Stimulated activated effector memory CD8-positive, alpha-beta T cell treated with anti-CD3 and anti-CD28 coated beads, Interleukin-12 subunit alpha, Interleukin-12 subunit beta, amount 100 ng/mL, for 72 hours (primary cell): Measurements from ENCODE around the gene NT5DC1.

Experiments
- ATAC-seq: fragments of 150-1000 bp; cut with Tn5 transposase; 2 replicates; pipeline ENCODE4 v1.10.0; 2021
- DNase-seq, 2 donors: peaks; one replicate each; pipeline ENCODE4 v3.0.0; 2021 to 2022; ENCODE audit warnings: low spot score in 2 of 2
- H3K27ac Mint-ChIP-seq: one replicate; pipeline ENCODE4 v1.8.0; 2022; ENCODE audit warnings: mild to moderate bottlenecking, mixed read lengths
- H3K36me3 Mint-ChIP-seq: one replicate; pipeline ENCODE4 v1.8.0; 2022; ENCODE audit warnings: mild to moderate bottlenecking, mixed read lengths
- H3K4me1 Mint-ChIP-seq: one replicate; pipeline ENCODE4 v1.8.0; 2022; ENCODE audit warnings: mixed read lengths
- H3K4me3 Mint-ChIP-seq: one replicate; pipeline ENCODE4 v1.8.0; 2022; ENCODE audit warnings: mild to moderate bottlenecking, mixed read lengths
- H3K9me3 Mint-ChIP-seq: one replicate; pipeline ENCODE4 v1.8.0; 2022; ENCODE audit warnings: mixed read lengths

NT5DC1 gene

DNA sequence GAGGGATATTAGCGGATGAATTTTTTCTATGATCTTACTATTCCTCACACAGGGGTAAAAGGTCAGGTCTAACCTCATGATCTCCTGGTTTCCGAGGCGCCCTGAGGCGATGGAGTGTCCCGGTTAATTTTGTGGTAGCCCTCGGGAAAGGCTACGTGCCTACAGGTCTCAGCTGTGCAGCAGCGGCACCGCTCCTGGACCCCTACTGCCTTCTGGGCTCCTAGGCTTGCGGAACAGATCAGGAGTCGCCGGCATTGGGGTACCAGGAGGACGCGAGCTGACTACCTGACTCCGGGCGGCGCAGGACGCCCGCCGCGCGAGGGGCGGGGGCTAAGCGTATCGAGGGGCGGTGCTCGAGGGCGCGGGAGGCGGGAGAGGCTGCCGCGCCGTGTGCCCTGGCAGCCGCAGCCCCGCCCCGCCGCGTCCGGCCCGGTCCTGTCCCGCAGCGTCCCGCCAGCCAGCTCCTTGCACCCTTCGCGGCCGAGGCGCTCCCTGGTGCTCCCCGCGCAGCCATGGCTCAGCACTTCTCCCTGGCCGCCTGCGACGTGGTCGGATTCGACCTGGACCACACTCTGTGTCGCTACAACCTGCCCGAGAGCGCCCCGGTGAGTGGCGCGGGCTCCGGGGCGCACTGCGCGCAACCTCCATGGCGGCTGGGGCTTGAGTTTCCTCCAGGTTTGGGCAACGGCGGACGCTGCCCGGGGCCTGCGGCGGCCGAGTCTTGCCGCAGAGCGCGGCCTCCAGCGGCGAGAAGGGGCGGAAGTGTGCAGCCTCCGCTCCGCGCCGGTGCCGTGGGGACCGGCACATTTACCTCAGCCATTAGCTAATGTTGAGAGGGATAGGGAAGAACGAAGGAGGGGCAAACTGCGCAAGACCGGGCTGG, at the start of gene NT5DC1:
TSS of gene NT5DC1 (plus strand) at position 435 of the 883 bp plus-strand sequence. CDS start at position 513, 78 bp downstream.
- Mint-ChIP-seq H3K27ac (peak within 1 kb of the TSS; percentile 88), H3K4me1 (peaks cover 43% of the 10 kb centered on the region), H3K4me3 (peak within 1 kb of the TSS; percentile 87), H3K36me3 (peaks cover 13% of the 10 kb centered on the region), H3K9me3 (peaks cover 3% of the 10 kb centered on the region)
- DNase-seq (peak; percentile 68 to 91), ATAC-seq (peak; percentile 95)

DNA sequence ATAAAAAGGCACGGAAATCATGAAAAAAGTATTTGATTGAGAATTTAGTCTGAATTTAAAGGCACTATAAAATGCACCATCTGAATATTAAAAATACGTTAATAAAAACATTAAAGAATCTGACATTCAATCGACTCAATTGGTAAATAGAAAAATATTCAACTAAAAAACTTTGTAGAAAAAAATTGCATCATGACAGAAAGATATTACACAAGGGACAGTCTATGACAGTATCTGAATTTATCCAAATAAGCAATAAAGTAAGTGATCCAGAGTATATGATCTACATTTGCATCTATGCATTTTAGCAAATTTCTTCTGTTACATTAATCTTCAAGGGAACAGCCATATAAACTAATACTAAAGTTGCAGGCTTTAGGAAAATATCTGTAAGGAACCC, 49.4 kb upstream of the NT5DC1 start:
- Mint-ChIP-seq H3K27ac (no peak overlapping the region), H3K9me3 (no peaks in the 10 kb centered on the region), H3K4me3 (no peak overlapping the region)

DNA sequence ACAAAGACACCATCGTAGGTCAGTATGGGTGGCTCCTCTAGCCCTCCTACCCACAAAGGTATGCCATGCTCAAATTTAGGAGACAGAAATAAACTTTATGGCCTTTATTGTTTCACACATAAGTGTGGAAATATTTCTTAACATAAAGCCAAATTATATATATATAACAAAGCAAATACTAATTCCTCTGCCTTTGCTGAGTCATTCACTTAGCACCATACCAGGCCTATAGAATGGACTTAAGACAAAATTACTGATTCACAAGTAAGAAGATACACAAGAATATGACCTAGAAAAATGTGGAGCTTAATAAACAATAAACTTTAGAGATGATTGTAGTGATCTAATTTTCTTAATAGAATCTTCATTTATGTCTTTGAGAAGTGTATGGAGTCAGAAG, 45.1 kb upstream of the NT5DC1 start:
- no peak for DNase-seq
- no peaks in the 10 kb centered on the region for H3K9me3 Mint-ChIP-seq
- H3K27ac Mint-ChIP-seq = no peak overlapping the region
- H3K36me3 Mint-ChIP-seq = no peaks in the 10 kb centered on the region
- no peaks in the 10 kb centered on the region for H3K4me1 Mint-ChIP-seq
- no peak for ATAC-seq
- no peak overlapping the region for H3K4me3 Mint-ChIP-seq

More for the DNA sequence above, 49.4 kb upstream of the NT5DC1 start:
- ATAC-seq (no peak), DNase-seq (no peak)
- Mint-ChIP-seq H3K36me3 (no peaks in the 10 kb centered on the region), H3K4me1 (no peaks in the 10 kb centered on the region)

DNA sequence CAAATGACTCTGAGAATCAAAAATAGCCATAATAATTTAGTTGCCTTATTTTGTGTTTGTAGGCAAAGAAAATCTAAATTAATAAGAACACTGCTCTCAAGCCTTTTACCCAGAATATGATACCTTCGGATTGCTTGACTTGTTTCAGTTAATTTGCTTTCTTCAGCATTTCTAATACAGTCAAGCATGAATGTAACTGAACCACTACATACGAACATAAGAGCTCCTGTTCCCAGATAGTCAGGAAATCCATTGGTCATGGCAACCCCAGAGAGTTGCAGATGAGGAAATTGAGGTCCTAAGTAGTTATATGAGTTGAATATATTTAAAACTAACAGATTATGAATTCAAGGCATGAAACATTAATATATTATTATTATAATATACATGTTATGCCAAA, 42.9 kb upstream of the NT5DC1 start:
- no peak overlapping the region for H3K4me3 Mint-ChIP-seq
- no peak overlapping the region for H3K27ac Mint-ChIP-seq
- no peaks in the 10 kb centered on the region for H3K4me1 Mint-ChIP-seq
- ATAC-seq = no peak
- no peak for DNase-seq
- no peaks in the 10 kb centered on the region for H3K36me3 Mint-ChIP-seq
- no peaks in the 10 kb centered on the region for H3K9me3 Mint-ChIP-seq

DNA sequence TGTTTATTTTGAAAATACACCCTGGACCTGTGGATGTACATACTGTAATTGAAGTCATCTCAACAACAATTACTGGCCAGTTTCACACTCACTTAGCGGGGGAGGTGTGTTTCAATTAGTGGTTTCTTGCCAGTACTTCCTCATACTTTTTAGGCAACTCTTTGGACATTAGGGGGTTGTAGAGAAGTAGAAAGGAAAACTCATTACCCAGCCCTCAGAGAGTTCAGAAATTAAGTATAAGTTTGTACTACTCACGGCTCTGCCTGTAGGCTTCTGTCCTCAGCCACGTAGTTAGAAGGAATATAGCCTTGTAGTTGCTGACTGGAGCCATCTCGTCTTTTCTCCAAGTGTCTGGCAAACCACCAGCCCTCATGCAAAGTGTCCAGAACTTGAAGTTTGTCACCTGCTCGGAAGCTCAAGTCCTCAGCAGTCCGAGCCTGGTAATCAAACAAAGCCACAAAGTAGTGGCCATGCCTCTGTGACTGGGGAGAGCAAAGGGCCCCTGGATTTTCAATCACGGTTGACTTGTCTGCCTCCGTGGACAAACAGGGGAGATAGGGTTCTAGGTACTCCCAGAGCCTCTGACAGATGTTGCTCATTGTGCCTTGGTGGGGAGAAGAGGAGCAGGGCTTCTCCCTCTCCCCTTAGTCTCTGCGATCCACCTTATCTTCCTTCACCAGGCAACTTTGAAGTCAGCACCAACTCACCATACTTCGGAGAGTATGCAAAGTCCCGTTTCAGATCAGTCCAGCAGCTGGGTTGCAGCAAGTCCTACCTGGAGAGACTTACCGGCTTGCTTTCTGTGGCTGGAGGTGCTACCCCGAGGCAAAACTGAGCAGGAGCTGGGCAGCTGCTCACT, 40.7 kb upstream of the NT5DC1 start:
- Mint-ChIP-seq H3K9me3 (no peaks in the 10 kb centered on the region), H3K4me3 (no peak overlapping the region), H3K4me1 (no peaks in the 10 kb centered on the region), H3K36me3 (no peaks in the 10 kb centered on the region), H3K27ac (no peak overlapping the region)
- ATAC-seq = no peak
- no peak for DNase-seq

DNA sequence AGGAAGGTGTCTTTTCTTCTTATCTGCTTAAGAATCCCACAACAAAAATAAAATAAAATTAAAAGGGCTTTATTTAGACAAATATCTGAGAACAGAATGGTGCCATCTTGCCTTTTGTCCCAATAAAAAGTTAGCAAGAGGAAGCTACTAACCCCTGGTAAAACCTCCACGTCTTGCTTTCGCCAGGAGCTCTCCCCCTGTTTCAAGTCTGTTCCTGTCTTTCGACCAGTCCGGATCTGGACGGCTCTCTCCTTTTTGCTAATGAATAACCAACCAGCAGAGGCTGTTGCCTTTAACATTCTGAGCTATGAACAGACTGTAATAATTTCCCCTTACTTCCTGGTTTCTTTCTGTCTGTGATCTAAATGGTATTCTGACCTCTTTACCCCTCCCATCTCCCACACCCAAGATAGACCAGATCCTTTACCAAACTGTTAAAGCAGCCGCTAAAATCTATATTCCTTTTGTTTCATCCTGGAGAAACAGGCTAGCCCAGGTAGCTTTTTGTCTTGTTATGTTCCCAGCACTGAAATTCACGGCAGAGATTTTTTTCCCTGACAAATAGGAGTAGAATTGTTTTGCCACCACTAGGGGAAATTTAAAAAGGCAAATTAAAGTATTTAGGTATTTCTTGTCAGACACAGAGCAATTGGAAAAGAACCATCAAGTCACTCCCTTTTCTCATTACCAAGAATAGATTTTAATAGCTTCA, 39.9 kb upstream of the NT5DC1 start, which contains the start of gene FRK:
TSS of gene FRK (minus strand) at position 320 of the 712 bp plus-strand sequence. CDS start 580 bp downstream, outside the sequence.
- Mint-ChIP-seq H3K4me1 (no peaks in the 10 kb centered on the region), H3K4me3 (no peak within 1 kb of the TSS), H3K9me3 (no peaks in the 10 kb centered on the region), H3K27ac (no peak within 1 kb of the TSS), H3K36me3 (no peaks in the 10 kb centered on the region)
- DNase-seq (no peak), ATAC-seq (no peak)

DNA sequence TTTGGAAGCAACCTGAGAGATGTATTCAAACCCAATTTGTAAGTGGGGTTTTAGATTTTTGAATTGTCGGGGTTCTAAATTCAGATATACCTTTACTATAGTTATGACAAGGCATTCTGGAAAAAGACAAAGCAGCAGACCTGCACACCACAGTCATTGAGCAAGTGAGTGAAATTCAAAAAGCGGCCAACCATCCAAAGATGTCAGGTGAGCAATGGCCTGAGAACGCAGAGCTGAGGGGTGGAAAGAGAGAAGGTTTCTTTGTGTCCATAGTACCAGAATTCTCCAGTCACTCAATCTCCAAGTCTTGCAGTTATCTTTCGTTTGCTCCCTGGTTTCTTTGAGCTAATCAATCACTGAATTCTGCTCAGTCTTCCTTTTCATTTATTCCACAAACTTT, 38.2 kb upstream of the NT5DC1 start:
- DNase-seq (no peak), ATAC-seq (no peak)
- Mint-ChIP-seq H3K27ac (no peak overlapping the region), H3K36me3 (no peaks in the 10 kb centered on the region), H3K4me3 (no peak overlapping the region), H3K9me3 (no peaks in the 10 kb centered on the region), H3K4me1 (no peaks in the 10 kb centered on the region)

DNA sequence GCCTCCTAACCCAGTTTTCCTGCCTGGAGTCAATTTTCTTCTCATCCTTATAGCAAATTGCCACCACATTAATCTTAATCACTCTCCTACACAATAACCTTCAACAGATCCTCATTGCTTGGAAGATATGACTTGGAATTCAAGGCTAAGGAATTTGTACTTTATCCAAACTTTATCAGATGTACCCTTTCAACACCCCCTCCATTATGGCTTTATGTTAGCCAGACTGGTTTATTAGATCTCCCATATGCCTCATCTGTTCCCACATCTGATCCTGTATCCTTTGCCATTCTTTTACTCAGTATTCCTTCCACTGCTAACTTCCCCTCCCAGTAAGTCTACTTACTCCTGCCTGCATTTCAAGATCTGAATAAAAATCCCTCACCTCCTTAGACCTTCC, 36.0 kb upstream of the NT5DC1 start:
- DNase-seq (no peak), ATAC-seq (no peak)
- Mint-ChIP-seq H3K4me1 (no peaks in the 10 kb centered on the region), H3K27ac (no peak overlapping the region), H3K9me3 (no peaks in the 10 kb centered on the region), H3K36me3 (no peaks in the 10 kb centered on the region), H3K4me3 (no peak overlapping the region)

DNA sequence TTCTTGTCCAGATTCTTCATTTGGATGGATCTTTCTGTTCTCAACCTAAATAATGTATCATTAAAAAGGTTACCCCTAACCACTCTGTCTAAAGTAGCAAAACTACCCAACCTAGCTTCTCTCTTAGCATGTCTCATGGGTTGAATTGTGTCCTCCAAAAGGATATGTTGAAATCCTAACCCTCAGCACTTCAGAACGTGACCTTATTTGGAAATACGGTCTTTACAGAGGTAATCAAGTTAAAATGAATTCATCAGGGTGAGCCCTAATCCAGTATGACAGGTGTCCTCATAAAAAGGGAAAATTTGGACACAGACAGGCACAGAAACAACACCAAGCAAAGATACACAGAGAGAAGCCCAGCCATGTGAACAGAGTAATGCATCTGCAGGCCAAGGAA, 33.9 kb upstream of the NT5DC1 start:
- no peaks in the 10 kb centered on the region for H3K36me3 Mint-ChIP-seq
- DNase-seq (no peak), ATAC-seq (no peak)
- H3K9me3 Mint-ChIP-seq = no peaks in the 10 kb centered on the region
- H3K4me1 Mint-ChIP-seq = no peaks in the 10 kb centered on the region
- H3K4me3 Mint-ChIP-seq = no peak overlapping the region
- H3K27ac Mint-ChIP-seq = no peak overlapping the region

DNA sequence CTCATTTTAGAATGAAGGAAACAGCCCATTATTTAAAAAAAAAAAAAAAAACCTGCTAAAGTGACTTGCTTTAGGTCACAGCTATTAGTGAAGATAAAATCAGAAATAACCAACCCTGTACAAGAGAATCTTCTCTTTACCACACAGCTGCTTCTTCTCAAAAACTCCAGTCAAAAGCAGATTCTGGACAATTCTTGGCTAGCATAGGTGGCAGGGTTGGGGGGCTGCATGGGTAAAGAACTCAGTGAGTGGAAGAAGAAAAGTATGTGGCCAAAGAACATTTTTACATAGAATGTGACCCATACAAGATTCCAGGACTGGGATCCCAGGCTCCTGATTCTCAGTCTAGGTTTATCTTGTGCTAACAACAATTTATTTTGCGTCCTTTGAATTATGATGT, 30.6 kb upstream of the NT5DC1 start:
- DNase-seq (no peak), ATAC-seq (no peak)
- Mint-ChIP-seq H3K36me3 (no peaks in the 10 kb centered on the region), H3K4me1 (no peaks in the 10 kb centered on the region), H3K4me3 (no peak overlapping the region), H3K27ac (no peak overlapping the region), H3K9me3 (no peaks in the 10 kb centered on the region)

DNA sequence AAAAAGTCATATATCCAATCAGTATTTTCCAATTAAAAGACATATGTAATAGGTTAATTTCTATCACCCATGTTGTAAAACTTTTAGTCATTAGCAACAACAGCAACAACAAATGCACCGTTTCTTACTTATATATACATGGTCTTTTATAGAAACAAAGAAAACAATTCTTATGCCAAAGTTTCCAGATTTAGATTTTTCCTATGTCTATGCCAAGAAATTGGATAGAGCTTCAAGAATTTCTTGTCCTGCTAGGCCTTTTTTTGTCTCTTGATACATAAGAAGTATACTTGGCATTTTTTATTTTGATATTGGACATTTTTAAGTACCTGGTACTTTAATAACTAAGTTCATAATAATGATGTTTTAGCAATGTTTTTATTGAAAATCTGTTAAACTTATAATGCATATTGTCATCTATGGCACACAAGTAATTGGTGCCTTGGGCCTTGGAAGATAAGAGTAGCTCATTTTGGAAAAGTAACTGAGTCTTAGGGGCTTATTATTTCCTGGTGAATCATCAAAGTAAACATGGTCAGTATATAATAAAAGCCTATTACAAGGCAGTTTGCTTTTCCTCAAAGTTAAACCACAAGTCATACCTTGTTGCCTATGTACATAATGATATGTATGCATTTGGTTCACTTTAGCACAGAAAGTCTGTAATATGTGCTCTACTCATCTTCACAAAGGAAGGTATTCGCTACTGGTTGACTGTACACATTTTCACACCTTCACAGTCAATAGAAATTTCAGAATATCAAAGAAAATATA, 29.9 kb upstream of the NT5DC1 start:
- Mint-ChIP-seq H3K27ac (no peak overlapping the region), H3K4me3 (no peak overlapping the region), H3K36me3 (no peaks in the 10 kb centered on the region), H3K9me3 (no peaks in the 10 kb centered on the region), H3K4me1 (no peaks in the 10 kb centered on the region)
- DNase-seq (no peak), ATAC-seq (no peak)

DNA sequence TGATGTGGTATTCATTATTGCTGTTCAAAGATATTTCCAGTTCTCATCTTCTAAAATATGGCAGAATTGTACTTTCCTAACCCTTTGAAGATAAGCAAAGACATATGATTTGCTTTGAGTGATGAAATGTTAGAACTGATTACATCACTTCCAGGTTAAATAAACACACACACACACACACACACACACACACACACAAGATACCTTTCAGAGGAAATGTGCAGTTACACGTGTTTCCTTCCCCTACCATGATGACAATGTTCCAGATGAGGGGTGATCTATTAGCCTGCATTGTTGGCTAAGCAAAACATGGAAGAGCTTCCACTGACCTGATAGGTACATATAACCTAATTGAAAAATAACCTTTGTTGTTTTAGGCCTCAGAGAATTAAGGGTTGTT, 28.3 kb upstream of the NT5DC1 start:
- H3K36me3 Mint-ChIP-seq = no peaks in the 10 kb centered on the region
- H3K27ac Mint-ChIP-seq = no peak overlapping the region
- no peaks in the 10 kb centered on the region for H3K4me1 Mint-ChIP-seq
- no peak for ATAC-seq
- DNase-seq = no peak
- no peak overlapping the region for H3K4me3 Mint-ChIP-seq
- no peaks in the 10 kb centered on the region for H3K9me3 Mint-ChIP-seq

DNA sequence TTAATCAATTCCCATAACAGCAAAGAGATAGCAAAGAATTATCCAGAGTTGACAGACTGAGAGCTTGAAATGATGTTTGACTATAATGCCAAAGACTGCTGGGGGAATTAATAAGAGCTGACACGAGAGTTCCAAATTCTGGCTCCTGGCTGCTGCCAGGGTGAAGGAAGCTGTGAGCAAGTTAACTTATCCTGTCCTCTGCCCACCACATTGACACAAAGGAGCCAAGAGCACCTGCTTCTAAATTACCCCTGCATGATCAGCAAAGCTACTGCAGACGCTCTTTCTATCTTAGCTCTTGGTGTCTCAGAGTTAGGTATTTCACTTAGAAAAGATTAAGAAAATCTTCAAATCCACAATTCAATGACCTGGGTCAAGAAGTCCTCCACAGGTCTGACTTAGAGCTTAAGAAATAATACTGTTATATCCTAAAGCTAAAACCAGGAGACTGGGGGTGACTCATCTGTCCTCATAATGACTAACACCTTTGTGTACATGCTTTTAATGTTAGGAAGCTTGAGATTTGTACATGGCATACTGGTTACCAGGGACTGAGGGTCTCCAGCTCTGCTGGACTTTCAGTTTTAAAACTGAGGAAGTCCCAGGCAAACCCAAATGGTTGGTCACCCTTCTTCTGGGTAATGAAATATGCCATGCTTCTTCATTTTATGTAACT, 26.8 kb upstream of the NT5DC1 start:
- no peaks in the 10 kb centered on the region for H3K36me3 Mint-ChIP-seq
- DNase-seq (no peak), ATAC-seq (no peak)
- no peaks in the 10 kb centered on the region for H3K9me3 Mint-ChIP-seq
- no peak overlapping the region for H3K27ac Mint-ChIP-seq
- H3K4me1 Mint-ChIP-seq = no peaks in the 10 kb centered on the region
- H3K4me3 Mint-ChIP-seq = no peak overlapping the region

DNA sequence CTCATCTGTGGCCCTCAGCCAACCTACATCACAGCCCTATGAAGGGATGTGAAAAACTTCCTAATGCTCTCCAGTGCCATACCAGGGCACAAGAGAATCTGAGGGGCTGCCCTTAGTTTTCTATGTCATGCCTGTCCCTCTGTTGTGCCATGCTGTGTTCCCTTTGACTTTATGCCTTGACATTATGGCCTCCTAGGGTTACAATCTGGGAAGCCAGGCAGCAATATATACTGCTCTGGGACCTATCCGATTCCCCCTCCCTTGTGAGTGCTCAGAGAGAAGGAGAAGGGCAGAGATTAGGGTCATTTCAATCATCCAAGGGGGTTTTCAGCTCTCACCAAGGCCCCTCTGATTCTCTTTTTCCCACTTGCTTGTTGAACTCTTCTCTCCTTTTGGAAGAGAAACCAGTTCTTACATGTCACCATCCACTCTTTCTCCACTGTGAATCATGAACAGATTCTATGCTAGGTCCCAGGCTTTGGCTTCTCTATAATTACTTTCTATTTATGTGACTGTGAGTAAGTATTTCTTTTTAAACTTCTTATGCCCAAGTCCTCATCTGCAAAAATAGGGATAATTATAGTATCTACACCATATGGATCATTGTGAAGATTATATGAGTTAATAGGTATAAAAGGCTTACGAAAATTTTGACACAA, 25.8 kb upstream of the NT5DC1 start:
- Mint-ChIP-seq H3K27ac (no peak overlapping the region), H3K4me3 (no peak overlapping the region)
- ATAC-seq = no peak

More for the DNA sequence above, 25.8 kb upstream of the NT5DC1 start:
- Mint-ChIP-seq H3K36me3 (no peaks in the 10 kb centered on the region), H3K9me3 (no peaks in the 10 kb centered on the region), H3K4me1 (no peaks in the 10 kb centered on the region)
- DNase-seq = no peak
